ENCODE measurements around the gene PRDM15.

- TF ChIP-seq CTCF (IDR thresholded peaks at IDR 0.05) (no peak), POLR2A (IDR thresholded peaks at IDR 0.05) (no peak)
Observed at GRCh38 chr21:41821756-41822431, 57.2 kb downstream of the PRDM15 start.

Data from esophagus squamous epithelium (tissue), 4 donors.